Upper lobe of left lung (tissue), 6 donors: ENCODE results near the gene ATOH7. TPM values are rescaled to one million over a fixed set of nuclear protein-coding genes. Genes with fewer than 3 reads are reported as not detected.
A peak's percentile ranks its signal among the peaks of the same experiment; 100 is the strongest.

Experiments
- ATAC-seq, 2 donors: fragments of 200-7000 bp; cut with Tn5 transposase; one replicate each; pipeline ENCODE4 v1.9.1; 2022; ENCODE audit warnings: mild to moderate bottlenecking in 2 of 2, moderate library complexity in 2 of 2; ENCODE audit not compliant: low FRiP score in 2 of 2
- DNase-seq, 2 donors: peaks; one replicate each; pipeline ENCODE4 v3.0.0-alpha.2; 2019 to 2020
- H3K27ac ChIP-seq, 4 donors: fragments of 200-600 bp; sonication (generic); one replicate each; pipeline ENCODE4 v1.5.1; 2016 to 2019
- H3K27me3 ChIP-seq, 4 donors: fragments of 200-600 bp; sonication (generic); one replicate each; pipeline ENCODE4 v1.5.1; 2017 to 2019
- H3K36me3 ChIP-seq, 4 donors: fragments of 200-600 bp; sonication (generic); one replicate each; pipeline ENCODE4 v1.5.1; 2016 to 2019
- H3K4me1 ChIP-seq, 4 donors: fragments of 200-600 bp; sonication (generic); one replicate each; pipeline ENCODE4 v1.5.1; 2018 to 2019
- H3K4me3 ChIP-seq, 4 donors: fragments of 200-600 bp; sonication (generic); one replicate each; pipeline ENCODE4 v1.5.1; 2017 to 2019; ENCODE audit warnings: mild to moderate bottlenecking in 2 of 4, moderate library complexity in 1 of 4
- H3K9me3 ChIP-seq, 4 donors: fragments of 200-600 bp; sonication (generic); one replicate each; pipeline ENCODE4 v1.5.1; 2018 to 2019
- EP300 ChIP-seq, 4 donors: sonication (generic); formaldehyde crosslinking; IDR thresholded peaks; one replicate each; pipeline ENCODE4 v1.5.1; 2017; ENCODE audit warnings: antibody characterized with exemption in 4 of 4, control low read depth in 2 of 4
- POLR2A ChIP-seq, 4 donors: fragments of 450-650 bp; IDR thresholded peaks; one replicate each; pipeline ENCODE4 v1.5.1; 2016 to 2017; ENCODE audit warnings: antibody characterized with exemption in 4 of 4, mild to moderate bottlenecking in 2 of 4
- POLR2AphosphoS5 ChIP-seq, 2 donors: sonication (generic); formaldehyde crosslinking; IDR thresholded peaks; one replicate each; pipeline ENCODE4 v1.5.1; 2017; ENCODE audit warnings: antibody characterized with exemption in 2 of 2
- WGBS, 2 donors: methylation state at CpG; one replicate each; pipeline ENCODE4 v1.1.5; 2017 to 2018; 5-methylcytosine and 5-hydroxymethylcytosine counted together
- total RNA-seq, 6 donors: library from RNA; depleted of rRNA in 4 of 6; stranded (reverse); fragments of >200 nt in 4 of 6; gene quantifications; one replicate each; pipeline versions ENCODE4 v1.1.0 to v1.2.1, GENCODE V29; 2016 to 2021
- TF ChIP-seq, protein P1 (sequence below), 6 experiments: fragments of 450-650 bp in 4 of 6; fragments of 200-600 bp in 2 of 6; sonication (generic) in 2 of 6; IDR thresholded peaks; one replicate each; pipeline ENCODE4 v1.5.1; 2016 to 2019; ENCODE audit warnings: antibody characterized with exemption in 6 of 6
- donor health status: DM: no; HTN: no; CAD: no; lungs with moderate emphysema.
- donor health status: DM: no; HTN: yes; CAD: no; lungs with severe emphysema.

The ATOH7 gene
- total RNA-seq, 6 donors from 2014 or later = not detected

DNA sequence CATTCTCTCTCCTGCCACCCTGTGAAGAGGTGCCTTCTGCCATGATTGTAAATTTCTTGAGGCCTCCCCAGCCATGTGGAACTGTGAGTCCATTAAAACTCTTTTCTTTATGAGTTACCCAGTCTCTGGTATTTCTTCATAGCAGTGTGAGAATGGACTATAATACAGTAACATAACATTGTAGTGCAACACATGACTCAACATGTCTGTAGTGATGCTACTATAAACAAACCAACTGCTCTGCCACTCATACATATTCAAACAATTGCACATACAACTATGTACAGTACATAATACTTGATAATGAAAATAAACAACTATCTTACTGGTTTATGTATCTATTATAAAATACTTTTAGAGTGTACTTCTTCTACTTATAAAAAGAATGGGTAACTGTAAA lies 7.1 kb downstream of the ATOH7 start:
- Histone ChIP-seq H3K9me3 (no peaks in the 10 kb centered on the region), H3K4me1 (no peaks in the 10 kb centered on the region), H3K27ac (no peak overlapping the region), H3K36me3 (no peaks in the 10 kb centered on the region), H3K27me3 (no peaks in the 10 kb centered on the region), H3K4me3 (no peak overlapping the region)
- no peak for DNase-seq
- no peak for ATAC-seq
- TF ChIP-seq POLR2A (IDR thresholded peaks at IDR 0.05) = no peak
- TF ChIP-seq, protein P1, sequence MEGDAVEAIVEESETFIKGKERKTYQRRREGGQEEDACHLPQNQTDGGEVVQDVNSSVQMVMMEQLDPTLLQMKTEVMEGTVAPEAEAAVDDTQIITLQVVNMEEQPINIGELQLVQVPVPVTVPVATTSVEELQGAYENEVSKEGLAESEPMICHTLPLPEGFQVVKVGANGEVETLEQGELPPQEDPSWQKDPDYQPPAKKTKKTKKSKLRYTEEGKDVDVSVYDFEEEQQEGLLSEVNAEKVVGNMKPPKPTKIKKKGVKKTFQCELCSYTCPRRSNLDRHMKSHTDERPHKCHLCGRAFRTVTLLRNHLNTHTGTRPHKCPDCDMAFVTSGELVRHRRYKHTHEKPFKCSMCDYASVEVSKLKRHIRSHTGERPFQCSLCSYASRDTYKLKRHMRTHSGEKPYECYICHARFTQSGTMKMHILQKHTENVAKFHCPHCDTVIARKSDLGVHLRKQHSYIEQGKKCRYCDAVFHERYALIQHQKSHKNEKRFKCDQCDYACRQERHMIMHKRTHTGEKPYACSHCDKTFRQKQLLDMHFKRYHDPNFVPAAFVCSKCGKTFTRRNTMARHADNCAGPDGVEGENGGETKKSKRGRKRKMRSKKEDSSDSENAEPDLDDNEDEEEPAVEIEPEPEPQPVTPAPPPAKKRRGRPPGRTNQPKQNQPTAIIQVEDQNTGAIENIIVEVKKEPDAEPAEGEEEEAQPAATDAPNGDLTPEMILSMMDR (IDR thresholded peaks at IDR 0.05) = no peak
- TF ChIP-seq EP300 (IDR thresholded peaks at IDR 0.05) = no peak
- TF ChIP-seq POLR2AphosphoS5 (IDR thresholded peaks at IDR 0.05) = no peak

DNA sequence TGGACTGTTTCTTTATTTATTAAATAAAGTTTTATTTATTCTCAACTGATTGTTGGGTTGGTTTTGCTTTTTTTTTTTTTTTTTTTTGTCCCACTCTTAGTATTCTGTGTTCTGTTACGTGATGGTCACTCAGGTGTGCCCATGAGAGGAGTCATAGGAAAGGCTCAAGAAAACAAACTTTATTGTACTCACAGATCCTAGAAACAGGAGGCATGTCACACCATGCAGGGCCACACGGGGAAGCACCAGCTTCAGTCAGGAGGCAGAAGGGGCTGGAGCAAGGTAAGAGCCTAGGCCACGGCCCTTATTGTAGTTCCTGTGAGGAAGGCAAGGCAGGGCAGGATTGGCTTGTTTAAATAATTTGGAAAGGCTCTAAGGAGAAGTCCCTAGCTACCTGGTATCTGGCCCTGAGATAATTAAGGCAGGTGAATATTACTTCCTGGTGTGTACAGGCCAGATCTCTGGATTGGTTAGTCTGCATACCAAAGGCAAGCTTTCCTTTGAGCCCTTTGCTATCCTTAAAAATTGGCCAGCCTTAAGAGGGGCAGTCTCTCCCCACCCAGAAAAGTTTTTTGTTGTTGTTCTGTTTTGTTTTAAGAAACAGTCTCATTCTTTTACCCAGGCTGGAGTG lies 8.3 kb downstream of the ATOH7 start:
- H3K36me3 ChIP-seq = no peaks in the 10 kb centered on the region
- H3K27ac ChIP-seq = no peak overlapping the region
- H3K4me3 ChIP-seq = no peak overlapping the region
- TF ChIP-seq POLR2A (IDR thresholded peaks at IDR 0.05) = no peak
- TF ChIP-seq, protein P1 (IDR thresholded peaks at IDR 0.05) = no peak
- no peak for TF ChIP-seq EP300 (IDR thresholded peaks at IDR 0.05)
- TF ChIP-seq POLR2AphosphoS5 (IDR thresholded peaks at IDR 0.05) = no peak
- peak in 1 of 2 donors; percentile 43 for ATAC-seq
- no peaks in the 10 kb centered on the region for H3K4me1 ChIP-seq
- no peaks in the 10 kb centered on the region for H3K27me3 ChIP-seq
- no peaks in the 10 kb centered on the region for H3K9me3 ChIP-seq
- WGBS, 2 donors = 79 to 82% methylated on average over 3 of the region's 3 CpGs
- DNase-seq = no peak

DNA sequence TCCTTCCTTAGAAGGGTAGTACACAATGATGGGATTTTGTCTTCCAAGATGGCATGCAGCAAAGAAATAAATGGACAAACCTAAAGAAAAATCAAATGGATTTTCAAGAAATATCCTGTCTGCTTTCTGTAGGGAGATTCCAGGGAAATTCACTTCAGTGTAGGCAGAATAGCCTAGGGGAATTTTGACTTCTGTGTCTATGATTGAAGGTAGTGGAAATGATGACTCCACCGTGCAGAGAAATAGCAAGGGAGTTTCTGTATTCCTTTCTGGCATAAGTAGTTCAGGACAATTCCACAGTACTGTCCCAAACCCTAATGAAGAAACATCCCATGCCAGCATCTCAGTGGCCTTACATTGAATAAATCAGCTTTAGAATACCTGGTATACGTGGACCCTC lies 9.5 kb downstream of the ATOH7 start:
- DNase-seq = no peak
- no peaks in the 10 kb centered on the region for H3K9me3 ChIP-seq
- WGBS, 2 donors = 82 to 84% methylated on average over 2 of the region's 2 CpGs
- no peak for ATAC-seq
- TF ChIP-seq EP300 (IDR thresholded peaks at IDR 0.05) (no peak), POLR2AphosphoS5 (IDR thresholded peaks at IDR 0.05) (no peak), POLR2A (IDR thresholded peaks at IDR 0.05) (no peak)
- TF ChIP-seq, protein P1 (IDR thresholded peaks at IDR 0.05) = no peak
- H3K27ac ChIP-seq = no peak overlapping the region
- no peaks in the 10 kb centered on the region for H3K27me3 ChIP-seq
- no peak overlapping the region for H3K4me3 ChIP-seq
- no peaks in the 10 kb centered on the region for H3K4me1 ChIP-seq
- H3K36me3 ChIP-seq = no peaks in the 10 kb centered on the region

DNA sequence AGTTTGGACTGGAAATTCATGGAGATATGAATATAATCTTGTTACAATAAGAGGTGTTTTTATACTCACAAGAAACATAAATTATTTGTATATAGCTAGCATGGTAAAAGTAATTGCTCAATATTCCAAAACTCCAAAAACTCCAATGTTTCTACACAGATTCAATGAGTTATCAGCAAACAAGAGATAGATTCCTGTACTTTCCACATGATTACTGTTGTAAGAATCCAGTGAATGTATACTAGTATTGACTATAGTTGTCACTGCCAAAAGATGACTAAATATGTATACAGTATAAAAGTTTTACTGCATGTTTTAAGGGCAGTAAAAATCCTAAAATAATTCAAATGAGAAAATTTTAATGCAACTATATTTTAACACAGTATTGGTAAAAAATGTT lies 10.7 kb downstream of the ATOH7 start:
- Histone ChIP-seq H3K4me1 (no peaks in the 10 kb centered on the region), H3K9me3 (no peaks in the 10 kb centered on the region), H3K4me3 (no peak overlapping the region), H3K27me3 (no peaks in the 10 kb centered on the region), H3K27ac (no peak overlapping the region), H3K36me3 (no peaks in the 10 kb centered on the region)
- TF ChIP-seq, protein P1 (IDR thresholded peaks at IDR 0.05) = no peak
- TF ChIP-seq POLR2A (IDR thresholded peaks at IDR 0.05) (no peak), POLR2AphosphoS5 (IDR thresholded peaks at IDR 0.05) (no peak), EP300 (IDR thresholded peaks at IDR 0.05) (no peak)
- no peak for ATAC-seq
- DNase-seq = no peak

DNA sequence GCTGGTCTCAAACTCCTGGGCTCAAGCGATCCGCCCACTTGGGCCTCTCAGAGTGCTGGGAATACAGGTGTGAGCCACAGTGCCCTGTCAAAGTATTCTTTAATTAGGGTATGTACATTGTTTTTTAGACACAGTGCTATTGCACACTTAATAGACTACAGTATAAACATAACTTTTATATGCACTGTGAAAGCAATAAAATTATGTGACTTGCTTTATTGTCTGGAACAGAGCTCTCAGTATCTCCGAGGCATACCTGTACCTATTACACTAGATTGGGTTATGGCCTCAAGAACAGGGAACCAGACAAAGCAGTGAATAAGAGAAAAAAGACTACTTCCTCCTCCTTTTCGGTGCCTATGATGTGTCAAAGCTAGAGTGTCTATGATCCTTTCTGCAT lies 13.1 kb downstream of the ATOH7 start:
- WGBS, 2 donors = 75 to 81% methylated on average over 4 of the region's 4 CpGs
- DNase-seq (no peak), ATAC-seq (no peak)
- TF ChIP-seq POLR2AphosphoS5 (IDR thresholded peaks at IDR 0.05) (no peak), EP300 (IDR thresholded peaks at IDR 0.05) (no peak), POLR2A (IDR thresholded peaks at IDR 0.05) (no peak)
- TF ChIP-seq, protein P1 (IDR thresholded peaks at IDR 0.05) = no peak
- no peaks in the 10 kb centered on the region for H3K27me3 ChIP-seq
- no peaks in the 10 kb centered on the region for H3K4me1 ChIP-seq
- H3K9me3 ChIP-seq = no peaks in the 10 kb centered on the region
- no peaks in the 10 kb centered on the region for H3K36me3 ChIP-seq
- H3K4me3 ChIP-seq = no peak overlapping the region
- no peak overlapping the region for H3K27ac ChIP-seq
